IPS-20b (cell line): ENCODE measurements around the gene WDR87.
A peak's percentile ranks its signal among the peaks of the same experiment; 100 is the strongest.

Experiments used
- H3K27ac ChIP-seq: one replicate; pipeline ENCODE4 v1.5.1; 2013; ENCODE audit warnings: low read length
- H3K27me3 ChIP-seq: 2 replicates; pipeline ENCODE4 v1.6.1; 2013; ENCODE audit warnings: mild to moderate bottlenecking, low read length, inconsistent platforms; ENCODE audit not compliant: insufficient read depth
- H3K36me3 ChIP-seq: 2 replicates; pipeline ENCODE4 v1.6.1; 2013; ENCODE audit warnings: low read depth, mild to moderate bottlenecking, inconsistent platforms, low read length, moderate library complexity; ENCODE audit not compliant: insufficient read depth
- H3K4me1 ChIP-seq: 2 replicates; pipeline ENCODE4 v1.6.1; 2013; ENCODE audit warnings: mild to moderate bottlenecking, control low read depth, inconsistent platforms, low read length, moderate library complexity; ENCODE audit not compliant: insufficient read depth
- H3K4me3 ChIP-seq: 2 replicates; pipeline ENCODE4 v1.5.1; 2013; ENCODE audit warnings: mild to moderate bottlenecking, low read length, inconsistent platforms
- H3K9ac ChIP-seq: 2 replicates; pipeline ENCODE4 v1.6.1; 2013; ENCODE audit warnings: low read depth, mild to moderate bottlenecking, inconsistent platforms, low read length, moderate library complexity
- H3K9me3 ChIP-seq: 2 replicates; pipeline ENCODE4 v1.6.1; 2013; ENCODE audit warnings: mild to moderate bottlenecking, low read depth, low read length, inconsistent platforms; ENCODE audit not compliant: insufficient read depth

The WDR87 gene

DNA sequence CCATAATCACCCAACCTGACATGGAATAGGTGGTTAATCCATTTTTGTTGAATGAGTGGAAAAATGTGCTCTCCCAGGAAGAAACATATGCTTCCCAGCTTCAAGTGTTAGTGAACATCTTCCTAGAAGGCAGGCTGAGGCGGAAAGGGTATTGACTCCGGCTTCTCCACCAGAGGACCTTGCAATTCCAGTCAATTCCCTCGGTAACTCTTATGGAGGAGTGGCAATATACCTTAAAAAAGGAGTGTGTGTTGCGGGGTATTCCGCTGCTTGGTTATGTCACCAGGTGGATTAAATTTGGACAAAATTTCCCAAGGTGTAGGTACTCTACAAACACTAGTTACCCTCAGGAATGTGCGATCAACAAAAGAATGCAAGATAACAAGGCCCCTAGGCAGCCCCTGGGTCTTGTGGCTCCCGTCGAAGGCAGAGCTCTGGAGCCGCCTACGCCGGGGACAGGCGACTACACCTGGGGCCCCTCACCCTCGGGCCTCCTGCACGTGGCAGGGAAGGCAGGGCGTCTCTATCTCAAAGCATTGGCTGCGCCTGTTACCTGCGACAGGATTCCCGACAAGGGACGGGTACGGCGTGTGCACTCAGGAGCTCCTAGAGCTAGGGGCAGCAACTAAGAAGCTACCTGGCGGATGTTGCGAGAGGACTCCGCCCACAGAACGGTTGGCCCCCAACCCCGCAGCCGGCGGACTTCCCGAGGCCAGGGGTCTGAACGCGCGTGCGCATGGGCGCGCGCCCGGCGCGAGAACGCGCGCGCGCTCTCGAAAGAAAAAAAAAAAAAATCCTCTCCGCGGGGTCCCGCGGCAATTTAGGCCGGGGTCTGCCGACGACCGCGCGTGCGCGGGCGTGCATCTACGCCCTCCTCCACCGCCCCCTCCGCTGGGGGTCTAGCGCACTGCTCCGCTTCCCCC lies at the start of gene WDR87:
Gene WDR87 (minus strand): TSS at position 649 of the 923 bp plus-strand sequence. CDS start 8,355 bp downstream, outside the sequence.
- Histone ChIP-seq H3K9me3 (no peaks in the 10 kb centered on the region), H3K27me3 (no peaks in the 10 kb centered on the region), H3K4me3 (peak within 1 kb of the TSS; percentile 83), H3K36me3 (no peaks in the 10 kb centered on the region), H3K4me1 (peaks cover 15% of the 10 kb centered on the region; the same call in 1 of the 2 replicates), H3K27ac (peak within 1 kb of the TSS; percentile 79), H3K9ac (peak within 1 kb of the TSS; percentile 79)

GRCh38 chr19:37955986-37956385 lies 49.6 kb upstream of the WDR87 start:
- no peak overlapping the region for H3K4me3 ChIP-seq
- H3K27me3 ChIP-seq, result no peaks in the 10 kb centered on the region
- H3K36me3 ChIP-seq, result no peaks in the 10 kb centered on the region
- H3K9me3 ChIP-seq, result no peaks in the 10 kb centered on the region
- peaks cover 16% of the 10 kb centered on the region; the same call in 1 of the 2 replicates for H3K4me1 ChIP-seq
- no peak overlapping the region for H3K9ac ChIP-seq
- H3K27ac ChIP-seq, result no peak overlapping the region

- no peaks in the 10 kb centered on the region for H3K27me3 ChIP-seq
- peak overlapping the region; percentile 11; the same call in 1 of the 2 replicates for H3K9ac ChIP-seq
- peak overlapping the region; percentile 7 for H3K27ac ChIP-seq
- no peaks in the 10 kb centered on the region for H3K9me3 ChIP-seq
- H3K4me3 ChIP-seq, result no peak overlapping the region
- H3K4me1 ChIP-seq, result peaks cover 16% of the 10 kb centered on the region; the same call in 1 of the 2 replicates
- no peaks in the 10 kb centered on the region for H3K36me3 ChIP-seq
Measured at GRCh38 chr19:37954421-37954874, 48.1 kb upstream of the WDR87 start.

DNA sequence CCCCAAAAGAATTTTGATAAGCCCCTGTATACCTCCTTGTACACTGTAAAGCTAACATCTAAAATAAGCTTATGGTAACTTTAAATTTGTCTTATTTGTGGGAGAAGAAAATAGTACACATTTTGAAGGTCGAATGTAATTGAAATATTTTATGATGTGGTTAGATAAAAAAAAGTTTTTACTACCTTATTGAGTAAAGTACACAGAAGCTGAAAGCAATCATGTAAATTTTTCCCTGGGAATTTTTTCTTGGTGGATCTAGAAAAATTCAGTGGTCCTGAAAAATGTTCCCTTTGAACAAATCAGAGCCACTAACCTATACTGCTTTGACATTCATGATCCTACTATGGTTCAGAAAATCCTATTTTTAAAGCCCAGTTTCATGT lies 47.5 kb upstream of the WDR87 start:
- H3K27ac ChIP-seq, result peak overlapping the region; percentile 7
- H3K27me3 ChIP-seq, result no peaks in the 10 kb centered on the region
- H3K4me3 ChIP-seq, result no peak overlapping the region
- peaks cover 16% of the 10 kb centered on the region; the same call in 1 of the 2 replicates for H3K4me1 ChIP-seq
- H3K9ac ChIP-seq, result peak overlapping the region; percentile 11; the same call in 1 of the 2 replicates
- H3K36me3 ChIP-seq, result no peaks in the 10 kb centered on the region
- H3K9me3 ChIP-seq, result no peaks in the 10 kb centered on the region

GRCh38 chr19:37953171-37953917 lies 47.0 kb upstream of the WDR87 start:
- peak overlapping the region; percentile 11; the same call in 1 of the 2 replicates for H3K9ac ChIP-seq
- no peaks in the 10 kb centered on the region for H3K9me3 ChIP-seq
- H3K4me3 ChIP-seq, result no peak overlapping the region
- peaks cover 16% of the 10 kb centered on the region; the same call in 1 of the 2 replicates for H3K4me1 ChIP-seq
- no peak overlapping the region for H3K27ac ChIP-seq
- H3K27me3 ChIP-seq, result no peaks in the 10 kb centered on the region
- no peaks in the 10 kb centered on the region for H3K36me3 ChIP-seq

GRCh38 chr19:37951816-37952210 lies 45.4 kb upstream of the WDR87 start:
- Histone ChIP-seq H3K4me3 (no peak overlapping the region), H3K9ac (no peak overlapping the region), H3K36me3 (no peaks in the 10 kb centered on the region), H3K9me3 (no peaks in the 10 kb centered on the region), H3K4me1 (peaks cover 16% of the 10 kb centered on the region; the same call in 1 of the 2 replicates), H3K27me3 (no peaks in the 10 kb centered on the region), H3K27ac (no peak overlapping the region)

GRCh38 chr19:37950471-37951175 lies 44.2 kb upstream of the WDR87 start:
- H3K4me1 ChIP-seq, result peaks cover 16% of the 10 kb centered on the region; the same call in 1 of the 2 replicates
- H3K27ac ChIP-seq, result no peak overlapping the region
- no peaks in the 10 kb centered on the region for H3K9me3 ChIP-seq
- no peak overlapping the region for H3K9ac ChIP-seq
- H3K27me3 ChIP-seq, result no peaks in the 10 kb centered on the region
- no peaks in the 10 kb centered on the region for H3K36me3 ChIP-seq
- no peak overlapping the region for H3K4me3 ChIP-seq

DNA sequence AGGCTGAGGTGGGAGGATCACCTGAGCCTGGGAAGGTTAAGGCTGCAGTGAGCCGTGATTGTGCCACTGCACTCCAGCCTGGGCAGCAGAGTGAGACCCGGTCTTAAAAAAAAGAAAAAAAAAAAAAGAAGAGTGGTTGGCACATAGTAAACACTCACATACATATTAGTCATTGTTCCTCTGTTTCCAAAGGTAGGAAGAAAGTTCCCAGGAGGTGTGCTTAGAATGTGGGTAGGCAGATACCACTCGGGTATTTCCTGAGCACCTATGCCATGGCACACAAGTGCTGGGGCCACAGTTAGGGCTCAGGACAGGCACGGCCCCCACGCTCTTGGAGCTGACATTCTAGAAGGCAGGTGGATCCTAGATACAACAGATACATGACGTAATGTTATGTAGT lies 42.0 kb upstream of the WDR87 start:
- H3K4me3 ChIP-seq, result no peak overlapping the region
- H3K9me3 ChIP-seq, result no peaks in the 10 kb centered on the region
- H3K27ac ChIP-seq, result no peak overlapping the region
- peaks cover 4% of the 10 kb centered on the region; the same call in 1 of the 2 replicates for H3K4me1 ChIP-seq
- H3K27me3 ChIP-seq, result no peaks in the 10 kb centered on the region
- no peak overlapping the region for H3K9ac ChIP-seq
- H3K36me3 ChIP-seq, result 0 out of 2 replicates have a peak, but pooled peaks cover 2% of the 10 kb centered on the region

- Histone ChIP-seq H3K27me3 (no peaks in the 10 kb centered on the region), H3K9me3 (no peaks in the 10 kb centered on the region), H3K9ac (no peak overlapping the region), H3K27ac (no peak overlapping the region), H3K4me3 (no peak overlapping the region), H3K36me3 (0 out of 2 replicates have a peak, but pooled peaks cover 5% of the 10 kb centered on the region), H3K4me1 (no peaks in the 10 kb centered on the region; the same call in 1 of the 2 replicates)
Measured at GRCh38 chr19:37947778-37948177, 41.4 kb upstream of the WDR87 start.

DNA sequence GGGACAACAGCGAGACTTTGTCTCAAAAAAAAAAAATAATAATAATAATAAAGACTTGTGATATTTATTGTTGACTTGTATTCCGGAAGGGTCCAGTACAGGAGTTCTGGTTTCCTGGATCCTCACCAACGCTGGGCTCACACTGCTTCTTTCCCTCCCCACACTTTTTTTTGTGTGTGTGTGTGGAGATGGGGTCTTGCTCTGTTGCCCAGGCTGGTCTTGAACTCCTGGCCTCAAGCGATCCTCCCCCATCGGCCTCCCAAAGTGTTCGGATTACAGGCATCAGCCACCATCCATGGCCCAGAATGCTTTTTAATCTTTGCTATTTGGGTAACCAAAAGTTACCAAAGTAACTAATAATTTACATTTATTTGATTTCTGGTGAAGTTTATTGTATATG lies 39.7 kb upstream of the WDR87 start:
- H3K9me3 ChIP-seq, result no peaks in the 10 kb centered on the region
- H3K9ac ChIP-seq, result no peak overlapping the region
- H3K27ac ChIP-seq, result no peak overlapping the region
- H3K4me1 ChIP-seq, result no peaks in the 10 kb centered on the region
- H3K4me3 ChIP-seq, result no peak overlapping the region
- H3K36me3 ChIP-seq, result 0 out of 2 replicates have a peak, but pooled peaks cover 5% of the 10 kb centered on the region
- H3K27me3 ChIP-seq, result no peaks in the 10 kb centered on the region

DNA sequence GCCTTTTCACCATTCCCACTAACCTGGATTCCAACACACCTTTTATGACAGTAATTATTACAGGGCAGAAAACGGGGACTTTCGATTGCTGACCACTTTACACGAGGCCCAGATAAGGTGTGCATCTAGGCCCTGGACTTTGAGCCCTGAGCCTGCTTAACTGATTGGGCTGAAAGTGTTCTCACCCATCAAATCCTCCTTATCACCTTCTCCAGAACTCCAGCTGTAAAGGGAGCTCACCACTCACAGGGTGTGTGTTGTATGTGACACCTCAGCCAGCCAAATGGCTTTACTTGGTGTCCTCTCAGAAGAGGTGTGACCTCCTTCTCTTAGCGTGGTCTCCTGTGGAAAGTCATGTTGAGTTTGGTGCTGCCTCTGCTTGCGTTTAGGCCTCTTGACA lies 37.1 kb upstream of the WDR87 start:
- H3K36me3 ChIP-seq, result 0 out of 2 replicates have a peak, but pooled peaks cover 5% of the 10 kb centered on the region
- H3K4me3 ChIP-seq, result no peak overlapping the region
- H3K27me3 ChIP-seq, result no peaks in the 10 kb centered on the region
- H3K9me3 ChIP-seq, result no peaks in the 10 kb centered on the region
- H3K27ac ChIP-seq, result no peak overlapping the region
- H3K9ac ChIP-seq, result no peak overlapping the region
- H3K4me1 ChIP-seq, result no peaks in the 10 kb centered on the region
